PC-9 (cell line): ENCODE data around the gene GALT. TPM values are rescaled to one million over a fixed set of nuclear protein-coding genes. Genes with fewer than 3 reads are reported as not detected.

Experiments
- BruUV-seq: library from RNA; stranded (reverse); fragments of 400-500 nt; replicated peaks from 2 replicates; lab custom pipeline; 2021; lab: Mats Ljungman, UMichigan
- CTCF ChIA-PET: fragments of 300-600 bp; sonication (Branson Sonifier 250); formaldehyde crosslinking; loops from one replicate; lab custom pipeline; 2022; ENCODE audit warnings: antibody characterized with exemption; lab: Charles Lee
- POLR2A ChIA-PET: fragments of 300-600 bp; sonication (Branson Sonifier 250); formaldehyde crosslinking; loops from one replicate; lab custom pipeline; 2022; ENCODE audit warnings: antibody characterized with exemption; ENCODE audit not compliant: unreplicated experiment; lab: Charles Lee
- DNase-seq, 2 experiments: peaks; one replicate each; pipeline versions ENCODE4 v3.0.0 to v3.0.0-alpha.2; 2015 to 2022; ENCODE audit warnings: mixed read lengths in 1 of 2
- H2AFZ ChIP-seq: fragments of 200-600 bp; sonication (generic); 2 replicates; pipeline ENCODE4 v1.8.1; 2017; ENCODE audit warnings: antibody characterized with exemption
- H3F3A ChIP-seq: fragments of 200-600 bp; sonication (generic); 2 replicates; pipeline ENCODE4 v1.8.1; 2017; ENCODE audit warnings: antibody characterized with exemption, mild to moderate bottlenecking, low read depth; ENCODE audit not compliant: insufficient read depth
- H3K27ac ChIP-seq: fragments of 200-600 bp; sonication (generic); 2 replicates; pipeline ENCODE4 v1.6.1; 2016; ENCODE audit warnings: mixed run types
- H3K27me3 ChIP-seq: fragments of 200-600 bp; sonication (generic); 2 replicates; pipeline ENCODE4 v1.6.1; 2016; ENCODE audit warnings: low read depth, mixed run types; ENCODE audit not compliant: insufficient read depth
- H3K36me3 ChIP-seq: fragments of 200-600 bp; sonication (generic); 2 replicates; pipeline ENCODE4 v1.6.1; 2016; ENCODE audit warnings: low read depth, mixed run types
- H3K4me1 ChIP-seq: fragments of 200-600 bp; sonication (generic); replicated peaks from 2 replicates; pipeline ENCODE4 v1.6.1; 2016; ENCODE audit warnings: mixed run types; ENCODE audit not compliant: insufficient read depth
- H3K4me2 ChIP-seq: fragments of 200-600 bp; sonication (generic); 2 replicates; pipeline ENCODE4 v1.6.1; 2017; ENCODE audit warnings: mixed run types
- H3K4me3 ChIP-seq: fragments of 200-600 bp; sonication (generic); 2 replicates; pipeline ENCODE4 v1.6.1; 2016; ENCODE audit warnings: mixed run types
- H3K79me2 ChIP-seq: fragments of 200-600 bp; sonication (generic); 2 replicates; pipeline ENCODE4 v1.6.1; 2017; ENCODE audit warnings: low read depth, mixed run types
- H3K9me2 ChIP-seq: fragments of 200-600 bp; sonication (generic); 2 replicates; pipeline ENCODE4 v1.8.1; 2017; ENCODE audit warnings: mild to moderate bottlenecking; ENCODE audit not compliant: insufficient read depth
- H3K9me3 ChIP-seq: fragments of 200-600 bp; sonication (generic); 2 replicates; pipeline ENCODE4 v1.8.1; 2016; ENCODE audit warnings: low read depth; ENCODE audit not compliant: insufficient read depth
- H4K20me1 ChIP-seq: fragments of 200-600 bp; sonication (generic); 2 replicates; pipeline ENCODE4 v1.8.1; 2017; ENCODE audit not compliant: insufficient read depth
- EZH2 ChIP-seq: fragments of 200-600 bp; sonication (generic); IDR thresholded peaks from 2 replicates; pipeline ENCODE4 v1.8.0; 2017; ENCODE audit warnings: antibody characterized with exemption, low read depth
- intact Hi-C: fragments of 100-400 bp; cut with micrococcal nuclease; formaldehyde crosslinking; loops from one replicate; pipeline ENCODE4 v1.10.0; 2022; ENCODE audit not compliant: unreplicated experiment
- total RNA-seq: library from RNA; stranded (reverse); gene quantifications from 2 replicates; pipeline ENCODE4 v1.2.3, GENCODE V29; 2021
- TF ChIP-seq, protein P1 (sequence below): fragments of 200-600 bp; sonication (generic); conservative IDR thresholded peaks from 2 replicates; pipeline ENCODE4 v1.6.1; 2017; ENCODE audit warnings: mixed run types, antibody characterized with exemption, mild to moderate bottlenecking, moderate library complexity

Gene GALT
- total RNA-seq, 1 experiment from 2014 or later: 18.2 TPM

DNA sequence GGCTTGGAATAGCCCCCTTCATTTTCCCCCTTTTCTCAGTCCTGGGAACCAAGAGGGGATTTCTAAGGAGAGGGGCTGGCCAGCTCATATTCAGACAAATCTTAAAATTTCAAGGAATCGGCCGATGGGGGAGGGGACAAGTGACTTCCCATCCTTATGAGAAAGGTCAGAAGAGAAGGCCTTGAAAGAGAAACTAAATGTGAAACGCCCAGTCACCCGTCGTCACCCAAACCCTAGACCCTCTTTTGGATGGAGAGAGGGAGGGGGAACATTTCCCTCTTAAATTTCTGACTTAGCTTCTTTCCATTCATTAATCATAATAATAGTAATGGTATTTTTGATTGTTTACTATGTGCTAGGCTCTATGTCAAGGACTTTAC, 45.5 kb downstream of the GALT start:
- CTCF ChIA-PET: interaction anchor here (0.6 kb wide), 1 partner anchor 54 kb away, joined by 10 read pairs; the partner anchor contains the start of gene SIGMAR1
- POLR2A ChIA-PET: no interaction called here

DNA sequence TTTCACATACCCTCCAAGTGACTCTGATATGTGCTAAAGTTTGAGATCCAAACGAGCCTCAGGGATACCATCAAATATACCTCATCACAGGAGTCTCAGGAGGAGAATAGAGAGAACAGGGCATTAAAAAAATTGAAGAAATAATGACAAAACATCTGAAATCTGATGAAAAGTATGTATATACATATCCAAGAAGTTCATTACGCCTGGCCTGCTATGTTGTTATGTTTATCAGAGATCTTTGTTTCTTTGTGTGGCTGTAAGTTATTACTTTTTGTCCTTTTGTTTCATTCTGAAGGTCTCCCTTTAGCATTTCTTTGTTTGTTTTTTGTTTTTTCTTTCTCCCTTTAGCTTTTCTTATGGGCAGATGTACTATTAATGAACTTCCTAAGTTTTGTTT, 47.1 kb downstream of the GALT start:
- no peaks in the 10 kb centered on the region for H3K4me1 ChIP-seq
- CTCF ChIA-PET: no interaction called here
- H3K27ac ChIP-seq: no peak overlapping the region
- intact Hi-C loops: no loop called here
- BruUV-seq: no TSS peak
- H4K20me1 ChIP-seq: no peaks in the 10 kb centered on the region
- no peaks in the 10 kb centered on the region for H3F3A ChIP-seq
- TF ChIP-seq, protein P1, sequence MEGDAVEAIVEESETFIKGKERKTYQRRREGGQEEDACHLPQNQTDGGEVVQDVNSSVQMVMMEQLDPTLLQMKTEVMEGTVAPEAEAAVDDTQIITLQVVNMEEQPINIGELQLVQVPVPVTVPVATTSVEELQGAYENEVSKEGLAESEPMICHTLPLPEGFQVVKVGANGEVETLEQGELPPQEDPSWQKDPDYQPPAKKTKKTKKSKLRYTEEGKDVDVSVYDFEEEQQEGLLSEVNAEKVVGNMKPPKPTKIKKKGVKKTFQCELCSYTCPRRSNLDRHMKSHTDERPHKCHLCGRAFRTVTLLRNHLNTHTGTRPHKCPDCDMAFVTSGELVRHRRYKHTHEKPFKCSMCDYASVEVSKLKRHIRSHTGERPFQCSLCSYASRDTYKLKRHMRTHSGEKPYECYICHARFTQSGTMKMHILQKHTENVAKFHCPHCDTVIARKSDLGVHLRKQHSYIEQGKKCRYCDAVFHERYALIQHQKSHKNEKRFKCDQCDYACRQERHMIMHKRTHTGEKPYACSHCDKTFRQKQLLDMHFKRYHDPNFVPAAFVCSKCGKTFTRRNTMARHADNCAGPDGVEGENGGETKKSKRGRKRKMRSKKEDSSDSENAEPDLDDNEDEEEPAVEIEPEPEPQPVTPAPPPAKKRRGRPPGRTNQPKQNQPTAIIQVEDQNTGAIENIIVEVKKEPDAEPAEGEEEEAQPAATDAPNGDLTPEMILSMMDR: no peak
- no peak for TF ChIP-seq EZH2
- POLR2A ChIA-PET: no interaction called here
- no peak overlapping the region for H3K4me3 ChIP-seq
- no peaks in the 10 kb centered on the region for H3K27me3 ChIP-seq
- no peak for DNase-seq
- no peaks in the 10 kb centered on the region for H3K9me3 ChIP-seq
- no peaks in the 10 kb centered on the region for H3K79me2 ChIP-seq
- H3K9me2 ChIP-seq: no peaks in the 10 kb centered on the region
- no peaks in the 10 kb centered on the region for H3K36me3 ChIP-seq
- H2AFZ ChIP-seq: no peak overlapping the region
- H3K4me2 ChIP-seq: no peak overlapping the region

More for the DNA sequence above, 45.5 kb downstream of the GALT start:
- H3K27ac ChIP-seq: no peak overlapping the region
- H3K4me1 ChIP-seq: no peaks in the 10 kb centered on the region
- no peaks in the 10 kb centered on the region for H3K36me3 ChIP-seq
- H3K27me3 ChIP-seq: no peaks in the 10 kb centered on the region
- no peak for TF ChIP-seq EZH2
- TF ChIP-seq, protein P1: no peak
- H3K4me3 ChIP-seq: no peak overlapping the region
- H3K79me2 ChIP-seq: no peaks in the 10 kb centered on the region
- intact Hi-C loops: no loop called here
- no peak overlapping the region for H2AFZ ChIP-seq
- no peaks in the 10 kb centered on the region for H3F3A ChIP-seq
- no peaks in the 10 kb centered on the region for H3K9me2 ChIP-seq
- H3K9me3 ChIP-seq: no peaks in the 10 kb centered on the region
- H4K20me1 ChIP-seq: no peaks in the 10 kb centered on the region
- BruUV-seq: no TSS peak
- H3K4me2 ChIP-seq: no peak overlapping the region
- no peak for DNase-seq

DNA sequence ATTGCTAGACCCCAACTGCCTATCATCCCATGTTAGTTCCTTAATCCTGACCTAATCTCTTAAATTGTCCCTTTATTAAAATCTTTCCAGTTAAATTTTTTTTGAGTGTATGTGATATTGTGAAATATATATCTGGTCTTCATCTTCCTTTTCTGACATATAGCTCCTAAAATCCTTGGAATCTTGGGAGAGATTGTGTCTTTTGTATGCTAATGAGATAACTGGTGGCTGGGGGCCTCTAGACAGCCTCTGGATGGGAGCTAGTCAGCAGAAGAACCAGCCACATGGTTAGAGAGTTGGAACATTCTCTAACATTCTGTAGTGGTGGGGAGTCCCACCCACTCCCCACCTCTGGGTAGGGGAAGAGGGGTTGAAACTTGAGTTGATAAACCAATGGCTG, 48.3 kb downstream of the GALT start:
- H3K36me3 ChIP-seq: no peaks in the 10 kb centered on the region
- intact Hi-C loops: no loop called here
- ChIA-PET POLR2A (no interaction called here), CTCF (interaction anchor here (0.7 kb wide), 1 partner anchor 58 kb away, joined by 3 read pairs; no protein-coding TSS in a partner anchor)
- H3K4me2 ChIP-seq: no peak overlapping the region
- H3F3A ChIP-seq: no peaks in the 10 kb centered on the region
- H3K9me3 ChIP-seq: no peaks in the 10 kb centered on the region
- H3K4me3 ChIP-seq: no peak overlapping the region
- H2AFZ ChIP-seq: no peak overlapping the region
- TF ChIP-seq, protein P1: no peak
- no peak for TF ChIP-seq EZH2
- peaks cover 8% of the 10 kb centered on the region for H3K27me3 ChIP-seq
- no peaks in the 10 kb centered on the region for H3K79me2 ChIP-seq
- no TSS peak for BruUV-seq
- no peaks in the 10 kb centered on the region for H4K20me1 ChIP-seq
- no peaks in the 10 kb centered on the region for H3K9me2 ChIP-seq
- no peak for DNase-seq
- no peaks in the 10 kb centered on the region for H3K4me1 ChIP-seq
- H3K27ac ChIP-seq: no peak overlapping the region

Other genes starting within 250 kb of the GALT start
- gene FAM219A, start 188.1 kb upstream of the GALT start, total RNA-seq: 12.7 and 15.6 TPM in 2 replicates
- 1.5 and 1.6 TPM in 2 replicates for gene DNAI1, start 187.9 kb upstream of the GALT start, total RNA-seq
- not detected in 2 replicates for gene ENHO, start 123.7 kb upstream of the GALT start, total RNA-seq
- not detected in 2 replicates for gene CNTFR, start 57.0 kb upstream of the GALT start, total RNA-seq
- 15.6 and 19.4 TPM in 2 replicates for gene RPP25L, start 34.6 kb upstream of the GALT start, total RNA-seq
- gene DCTN3, start 26.2 kb upstream of the GALT start, total RNA-seq: 47.5 and 57.5 TPM in 2 replicates
- not detected in 2 replicates for gene ARID3C, start 17.6 kb upstream of the GALT start, total RNA-seq
- 55.8 and 57.9 TPM in 2 replicates for gene SIGMAR1, start 8.9 kb upstream of the GALT start, total RNA-seq
- gene IL11RA, start 5.5 kb downstream of the GALT start, total RNA-seq: 8.5 and 8.7 TPM in 2 replicates
- 0.44 and 0.98 TPM in 2 replicates for gene CCL27, start 16.0 kb downstream of the GALT start, total RNA-seq
- gene CCL19, start 44.6 kb downstream of the GALT start, total RNA-seq: not detected in 2 replicates
- not detected in 2 replicates for gene CCL21, start 63.5 kb downstream of the GALT start, total RNA-seq